GM21515 (cell line): ENCODE data around the gene GSTM4.
"Not testable (repeated sequence)": the region's sequence is repeated elsewhere in the genome, so short reads cannot be mapped to it uniquely, and the experiment has no call there.

Experiments used
- ATAC-seq: cut with Tn5 transposase; IDR thresholded peaks from one replicate; pipeline ENCODE4 v1.9.1; 2021; ENCODE audit not compliant: unreplicated experiment

Gene GSTM4

DNA sequence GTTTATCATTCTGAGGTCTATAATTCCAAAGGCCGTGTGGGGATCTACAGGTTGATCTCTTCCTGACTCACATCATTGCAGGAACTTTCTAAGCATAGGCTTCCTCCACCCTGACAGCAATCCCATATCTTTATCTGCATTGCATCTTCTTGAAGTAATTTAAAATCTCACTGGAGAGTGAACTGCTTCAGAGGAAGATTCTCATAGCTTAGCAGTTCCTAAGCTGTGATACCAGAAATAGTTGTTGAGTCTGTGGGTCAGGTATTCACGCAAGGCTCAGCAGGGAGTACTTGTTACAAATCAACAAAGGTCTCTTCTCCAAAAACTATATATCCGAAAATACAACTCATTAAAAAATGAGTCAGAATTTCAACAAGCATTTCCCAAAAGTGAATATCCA is 39.2 kb downstream of the GSTM4 start:
- ATAC-seq = not testable (repeated sequence)

DNA sequence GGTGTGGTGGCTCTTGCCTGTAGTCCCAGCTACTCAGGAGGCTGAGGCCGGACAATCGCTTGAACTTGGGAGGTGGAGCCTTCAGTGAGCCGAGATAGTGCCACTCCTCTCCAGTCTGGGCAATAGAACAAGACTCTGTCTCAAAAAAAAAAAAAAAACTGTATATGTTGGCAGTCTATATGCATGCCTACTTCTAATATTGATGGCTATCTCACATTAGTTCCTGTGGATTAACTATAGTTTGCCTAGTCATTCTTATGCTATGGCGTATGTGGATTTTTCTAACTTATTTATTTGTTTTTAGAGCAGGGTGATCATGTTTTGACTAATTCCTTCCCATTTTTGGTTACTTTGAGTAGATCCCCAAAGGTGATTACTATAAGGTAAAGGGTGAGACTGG is 41.2 kb downstream of the GSTM4 start:
- ATAC-seq = no peak

DNA sequence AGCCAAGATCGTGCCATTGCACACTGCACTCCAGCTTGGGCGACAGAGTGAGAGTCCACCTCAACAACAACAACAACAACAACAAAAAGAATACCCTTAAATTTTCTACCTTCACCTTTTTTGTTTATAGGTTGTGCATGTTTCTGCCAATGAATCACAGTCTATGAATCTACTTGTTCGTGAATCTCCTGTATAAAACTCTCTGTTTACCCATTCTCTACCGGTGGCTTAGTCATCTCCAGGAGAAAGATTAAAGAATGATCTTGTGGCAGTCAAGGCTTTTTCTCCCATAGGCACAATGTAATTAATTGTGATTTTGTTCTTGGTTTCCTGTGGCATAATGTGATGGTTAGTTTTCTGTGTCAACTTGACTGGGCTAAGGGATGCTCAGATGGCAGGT is 42.0 kb downstream of the GSTM4 start:
- not testable (repeated sequence) for ATAC-seq

DNA sequence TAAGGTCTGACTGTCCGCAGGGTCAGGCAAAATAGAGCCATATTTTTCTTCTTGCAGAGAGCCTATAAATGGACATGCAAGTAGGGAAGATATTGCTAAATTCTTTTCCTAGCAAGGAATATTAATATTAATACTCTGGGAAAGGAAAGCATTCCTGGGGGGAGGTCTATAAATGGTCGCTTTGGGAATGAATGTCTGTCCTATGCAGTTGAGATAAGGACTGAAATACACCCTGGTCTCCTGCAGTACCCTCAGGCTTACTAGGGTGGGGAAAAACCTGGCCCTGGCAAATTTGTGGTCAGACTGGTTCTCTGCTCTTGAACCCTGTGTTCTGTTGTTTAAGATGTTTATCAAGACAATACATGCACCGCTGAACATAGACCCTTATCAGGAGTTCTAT is 47.0 kb downstream of the GSTM4 start:
- ATAC-seq = not testable (repeated sequence)

DNA sequence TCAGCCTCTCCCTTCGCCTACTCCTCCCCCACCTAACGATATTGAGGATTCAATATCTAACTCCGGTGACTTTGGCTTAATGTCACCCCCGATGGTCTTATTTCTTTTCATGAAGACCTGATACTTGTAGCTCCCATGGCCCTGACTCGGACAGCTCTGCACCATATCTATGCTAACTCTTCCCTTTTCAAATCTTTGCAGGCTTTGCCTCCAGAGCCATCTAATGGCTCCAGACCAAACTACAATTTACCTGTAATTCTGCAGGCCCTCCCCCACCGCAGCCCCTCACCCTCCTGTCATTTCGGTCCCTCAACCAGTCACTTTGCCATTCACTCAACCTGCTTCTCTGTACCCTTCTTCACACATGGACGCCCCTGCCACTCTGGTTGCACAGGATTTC is 48.3 kb downstream of the GSTM4 start:
- no peak for ATAC-seq

DNA sequence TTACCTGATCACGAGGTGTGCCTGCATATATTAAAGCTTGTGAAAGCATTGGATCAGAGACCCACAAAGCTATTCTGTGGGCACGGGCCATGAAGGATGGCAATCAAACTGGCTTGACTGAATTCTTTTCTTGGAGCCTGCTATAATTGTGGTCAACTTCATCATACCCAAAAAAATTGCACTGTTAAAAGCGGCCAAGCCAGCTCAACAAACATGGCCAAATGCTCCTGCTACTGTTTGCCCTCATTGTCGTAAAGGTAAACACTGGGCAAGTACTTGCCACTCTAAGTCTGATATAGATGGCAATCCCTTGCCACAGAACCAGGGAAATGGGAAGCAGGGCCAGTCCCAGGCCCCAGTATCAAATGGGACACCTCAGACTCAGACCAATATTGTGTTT is 49.5 kb downstream of the GSTM4 start:
- ATAC-seq = no peak

DNA sequence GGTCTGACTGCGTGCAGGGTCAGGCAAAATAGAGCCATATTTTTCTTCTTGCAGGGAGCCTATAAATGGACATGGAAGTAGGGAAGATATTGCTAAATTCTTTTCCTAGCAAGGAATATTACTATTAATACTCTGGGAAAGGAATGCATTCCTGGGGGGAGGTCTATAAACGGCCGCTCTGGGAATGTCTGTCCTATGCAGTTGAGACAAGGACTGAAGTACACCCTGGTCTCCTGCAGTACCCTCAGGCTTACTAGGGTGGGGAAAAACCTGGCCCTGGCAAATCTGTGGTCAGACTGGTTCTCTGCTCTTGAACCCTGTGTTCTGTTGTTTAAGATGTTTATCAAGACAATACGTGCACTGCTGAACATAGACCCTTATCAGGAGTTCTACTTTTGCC is 53.0 kb downstream of the GSTM4 start:
- not testable (repeated sequence) for ATAC-seq

DNA sequence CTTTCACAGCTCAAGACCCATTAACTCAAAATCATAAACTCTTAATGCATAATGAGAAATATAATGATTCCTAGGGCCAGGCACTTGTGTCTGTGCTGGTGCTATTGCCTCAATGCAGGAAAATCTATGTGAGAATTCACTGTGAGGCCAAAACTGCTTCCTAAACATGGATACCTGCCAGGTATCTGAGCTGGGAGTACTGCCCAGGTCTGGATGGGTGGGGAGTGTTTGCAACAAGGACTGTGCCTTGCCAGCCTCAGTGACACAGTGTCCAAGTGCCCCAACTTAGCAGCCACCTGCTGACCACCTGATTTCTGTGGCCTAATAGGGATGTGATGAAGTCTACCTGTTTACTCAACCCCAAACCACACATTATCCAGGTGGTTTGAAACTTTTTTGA is 53.9 kb downstream of the GSTM4 start:
- ATAC-seq = not testable (repeated sequence)
